Measurements from ENCODE around the gene MT1M.
A peak's percentile ranks its signal among the peaks of the same experiment; 100 is the strongest.

Gene MT1M

GRCh38 chr16:56628486-56629350 lies 3.7 kb upstream of the MT1M start:
- no peak for DNase-seq (ENCODE audit: low read depth, low spot score)
- no peak for TF ChIP-seq CTCF (IDR thresholded peaks at IDR 0.05; ENCODE audit: insufficient read depth, low read length, missing control alignments)
- ChIA-PET CTCF (interaction anchor here (1.4 to 1.5 kb wide), 2 partner anchors 15 to 28 kb away, joined by 4 read pairs; no protein-coding TSS in a partner anchor), POLR2A (interaction anchor here (9.0 kb wide), 1 partner anchor 19 kb away, joined by 263 read pairs; the partner anchor contains the start of gene MT2A)
- H3K4me3 ChIP-seq (ENCODE audit: low read depth, low read length), result no peak overlapping the region

GRCh38 chr16:56629531-56629930 lies 2.9 kb upstream of the MT1M start:
- H3K4me3 ChIP-seq (ENCODE audit: low read depth, low read length), result no peak overlapping the region
- no peak for TF ChIP-seq CTCF (IDR thresholded peaks at IDR 0.05; ENCODE audit: insufficient read depth, low read length, missing control alignments)
- CTCF ChIA-PET, result interaction anchor here (1.3 to 1.5 kb wide), 3 partner anchors 12 to 28 kb away, joined by 3 to 4 read pairs (median 4); no protein-coding TSS in a partner anchor
- POLR2A ChIA-PET, result interaction anchor here (9.0 kb wide), 1 partner anchor 19 kb away, joined by 263 read pairs; the partner anchor contains the start of gene MT2A
- no peak for DNase-seq (ENCODE audit: low read depth, low spot score)

GRCh38 chr16:56630134-56630533 lies 2.3 kb upstream of the MT1M start:
- H3K4me3 ChIP-seq (ENCODE audit: low read depth, low read length), result no peak overlapping the region
- DNase-seq (ENCODE audit: low read depth, low spot score), result no peak
- no peak for TF ChIP-seq CTCF (IDR thresholded peaks at IDR 0.05; ENCODE audit: insufficient read depth, low read length, missing control alignments)
- ChIA-PET POLR2A (interaction anchor here (9.0 kb wide), 1 partner anchor 20 kb away, joined by 263 read pairs; the partner anchor contains the start of gene MT2A), CTCF (interaction anchor here (1.2 to 1.6 kb wide), 5 partner anchors 11 to 72 kb away, joined by 3 to 5 read pairs (median 3); no protein-coding TSS in a partner anchor)

- CTCF ChIA-PET, result interaction anchor here (1.2 to 1.6 kb wide), 4 partner anchors 10 to 71 kb away, joined by 3 to 5 read pairs (median 3); no protein-coding TSS in a partner anchor
- TF ChIP-seq CTCF (IDR thresholded peaks at IDR 0.05; ENCODE audit: insufficient read depth, low read length, missing control alignments), result no peak
Observed at GRCh38 chr16:56631197-56631596, 1.3 kb upstream of the MT1M start.

GRCh38 chr16:56631832-56632155 lies 665 bp upstream of the MT1M start:
- CTCF ChIA-PET, result no interaction called here
- no peak for DNase-seq (ENCODE audit: low read depth, low spot score)
- peak overlapping the region; percentile 45 for H3K4me3 ChIP-seq (ENCODE audit: low read depth, low read length)
- POLR2A ChIA-PET, result no interaction called here
- no peak for TF ChIP-seq CTCF (IDR thresholded peaks at IDR 0.05; ENCODE audit: insufficient read depth, low read length, missing control alignments)

More at GRCh38 chr16:56631197-56631596, 1.3 kb upstream of the MT1M start:
- no peak overlapping the region for H3K4me3 ChIP-seq (ENCODE audit: low read depth, low read length)
- no peak for DNase-seq (ENCODE audit: low read depth, low spot score)
- POLR2A ChIA-PET, result no interaction called here

- ChIA-PET CTCF (no interaction called here), POLR2A (no interaction called here)
- H3K4me3 ChIP-seq (ENCODE audit: low read depth, low read length), result peak overlapping the region; percentile 45
Observed at GRCh38 chr16:56632848-56633365, 448 bp downstream of the MT1M start.

More at GRCh38 chr16:56632848-56633365, 448 bp downstream of the MT1M start:
- TF ChIP-seq CTCF (IDR thresholded peaks at IDR 0.05; ENCODE audit: insufficient read depth, low read length, missing control alignments), result no peak
- no peak for DNase-seq (ENCODE audit: low read depth, low spot score)
